Measurements from ENCODE around the gene PDP2. TPM values are rescaled to one million over a fixed set of nuclear protein-coding genes. Genes with fewer than 3 reads are reported as not detected.

The PDP2 gene
- total RNA-seq, 2 donors from 2014 or later, result 16.0 to 25.9 TPM

- no peaks in the 10 kb centered on the region for H3K9me3 ChIP-seq
- intact Hi-C loops (cut with DNase I), result no loop called here
- no peak for TF ChIP-seq CTCF (IDR thresholded peaks at IDR 0.05)
- H3K36me3 ChIP-seq, result no peaks in the 10 kb centered on the region
- H3K27ac ChIP-seq, result no peak overlapping the region
- DNase-seq, result no peak
- H3K9ac ChIP-seq (ENCODE audit: low read depth in 2 of 2, low read length in 2 of 2), result no peak overlapping the region
- H3K27me3 ChIP-seq, result no peaks in the 10 kb centered on the region
- peaks cover 12% of the 10 kb centered on the region for H3K4me1 ChIP-seq
- H3K4me3 ChIP-seq, result no peak overlapping the region
Measured at GRCh38 chr16:66903544-66904427, 23.5 kb downstream of the PDP2 start.

GRCh38 chr16:66904428-66904845 is 24.1 kb downstream of the PDP2 start:
- DNase-seq, result no peak
- Histone ChIP-seq H3K4me1 (peaks cover 9% of the 10 kb centered on the region), H3K36me3 (no peaks in the 10 kb centered on the region), H3K27me3 (no peaks in the 10 kb centered on the region), H3K9me3 (no peaks in the 10 kb centered on the region), H3K9ac (ENCODE audit: low read depth in 2 of 2, low read length in 2 of 2) (no peak overlapping the region), H3K4me3 (no peak overlapping the region), H3K27ac (no peak overlapping the region)
- intact Hi-C loops (cut with DNase I), result no loop called here
- no peak for TF ChIP-seq CTCF (IDR thresholded peaks at IDR 0.05)

- no peaks in the 10 kb centered on the region for H3K36me3 ChIP-seq
- DNase-seq, result no peak
- peaks cover 3% of the 10 kb centered on the region for H3K4me1 ChIP-seq
- H3K9ac ChIP-seq (ENCODE audit: low read depth in 2 of 2, low read length in 2 of 2), result peak overlapping the region in 1 of 2 donors; percentile 51
- H3K4me3 ChIP-seq, result no peak overlapping the region
- H3K27ac ChIP-seq, result no peak overlapping the region
- no peaks in the 10 kb centered on the region for H3K27me3 ChIP-seq
- intact Hi-C loops (cut with DNase I), result no loop called here
- no peak for TF ChIP-seq CTCF (IDR thresholded peaks at IDR 0.05)
- no peaks in the 10 kb centered on the region for H3K9me3 ChIP-seq
Measured at GRCh38 chr16:66904846-66905632, 24.7 kb downstream of the PDP2 start.

GRCh38 chr16:66905633-66906539 is 25.6 kb downstream of the PDP2 start:
- Histone ChIP-seq H3K27me3 (no peaks in the 10 kb centered on the region), H3K9me3 (no peaks in the 10 kb centered on the region), H3K36me3 (no peaks in the 10 kb centered on the region), H3K27ac (no peak overlapping the region), H3K4me3 (no peak overlapping the region), H3K9ac (ENCODE audit: low read depth in 2 of 2, low read length in 2 of 2) (peak overlapping the region in 1 of 2 donors; percentile 51), H3K4me1 (no peaks in the 10 kb centered on the region)
- peak; percentile 90 for DNase-seq
- TF ChIP-seq CTCF (IDR thresholded peaks at IDR 0.05), result no peak
- intact Hi-C loops (cut with DNase I), result no loop called here

Data from colonic mucosa (tissue), 4 donors.